PC-9 (cell line): ENCODE results near the gene CHRDL1. TPM values are rescaled to one million over a fixed set of nuclear protein-coding genes. Genes with fewer than 3 reads are reported as not detected.

Experiments used
- BruUV-seq: library from RNA; stranded (reverse); fragments of 400-500 nt; replicated peaks from 2 replicates; lab custom pipeline; 2021; lab: Mats Ljungman, UMichigan
- CTCF ChIA-PET: fragments of 300-600 bp; sonication (Branson Sonifier 250); formaldehyde crosslinking; loops from one replicate; lab custom pipeline; 2022; ENCODE audit warnings: antibody characterized with exemption; lab: Charles Lee
- POLR2A ChIA-PET: fragments of 300-600 bp; sonication (Branson Sonifier 250); formaldehyde crosslinking; loops from one replicate; lab custom pipeline; 2022; ENCODE audit warnings: antibody characterized with exemption; ENCODE audit not compliant: unreplicated experiment; lab: Charles Lee
- DNase-seq, 2 experiments: peaks; one replicate each; pipeline versions ENCODE4 v3.0.0 to v3.0.0-alpha.2; 2015 to 2022; ENCODE audit warnings: mixed read lengths in 1 of 2
- H2AFZ ChIP-seq: fragments of 200-600 bp; sonication (generic); 2 replicates; pipeline ENCODE4 v1.8.1; 2017; ENCODE audit warnings: antibody characterized with exemption
- H3F3A ChIP-seq: fragments of 200-600 bp; sonication (generic); 2 replicates; pipeline ENCODE4 v1.8.1; 2017; ENCODE audit warnings: antibody characterized with exemption, mild to moderate bottlenecking, low read depth; ENCODE audit not compliant: insufficient read depth
- H3K27ac ChIP-seq: fragments of 200-600 bp; sonication (generic); 2 replicates; pipeline ENCODE4 v1.6.1; 2016; ENCODE audit warnings: mixed run types
- H3K27me3 ChIP-seq: fragments of 200-600 bp; sonication (generic); 2 replicates; pipeline ENCODE4 v1.6.1; 2016; ENCODE audit warnings: low read depth, mixed run types; ENCODE audit not compliant: insufficient read depth
- H3K36me3 ChIP-seq: fragments of 200-600 bp; sonication (generic); 2 replicates; pipeline ENCODE4 v1.6.1; 2016; ENCODE audit warnings: low read depth, mixed run types
- H3K4me1 ChIP-seq: fragments of 200-600 bp; sonication (generic); replicated peaks from 2 replicates; pipeline ENCODE4 v1.6.1; 2016; ENCODE audit warnings: mixed run types; ENCODE audit not compliant: insufficient read depth
- H3K4me2 ChIP-seq: fragments of 200-600 bp; sonication (generic); 2 replicates; pipeline ENCODE4 v1.6.1; 2017; ENCODE audit warnings: mixed run types
- H3K4me3 ChIP-seq: fragments of 200-600 bp; sonication (generic); 2 replicates; pipeline ENCODE4 v1.6.1; 2016; ENCODE audit warnings: mixed run types
- H3K79me2 ChIP-seq: fragments of 200-600 bp; sonication (generic); 2 replicates; pipeline ENCODE4 v1.6.1; 2017; ENCODE audit warnings: low read depth, mixed run types
- H3K9me2 ChIP-seq: fragments of 200-600 bp; sonication (generic); 2 replicates; pipeline ENCODE4 v1.8.1; 2017; ENCODE audit warnings: mild to moderate bottlenecking; ENCODE audit not compliant: insufficient read depth
- H3K9me3 ChIP-seq: fragments of 200-600 bp; sonication (generic); 2 replicates; pipeline ENCODE4 v1.8.1; 2016; ENCODE audit warnings: low read depth; ENCODE audit not compliant: insufficient read depth
- H4K20me1 ChIP-seq: fragments of 200-600 bp; sonication (generic); 2 replicates; pipeline ENCODE4 v1.8.1; 2017; ENCODE audit not compliant: insufficient read depth
- EZH2 ChIP-seq: fragments of 200-600 bp; sonication (generic); IDR thresholded peaks from 2 replicates; pipeline ENCODE4 v1.8.0; 2017; ENCODE audit warnings: antibody characterized with exemption, low read depth
- intact Hi-C: fragments of 100-400 bp; cut with micrococcal nuclease; formaldehyde crosslinking; loops from one replicate; pipeline ENCODE4 v1.10.0; 2022; ENCODE audit not compliant: unreplicated experiment
- total RNA-seq: library from RNA; stranded (reverse); gene quantifications from 2 replicates; pipeline ENCODE4 v1.2.3, GENCODE V29; 2021
- TF ChIP-seq, protein P1 (sequence below): fragments of 200-600 bp; sonication (generic); conservative IDR thresholded peaks from 2 replicates; pipeline ENCODE4 v1.6.1; 2017; ENCODE audit warnings: mixed run types, antibody characterized with exemption, mild to moderate bottlenecking, moderate library complexity

The CHRDL1 gene
- total RNA-seq, 1 experiment from 2014 or later: 25.7 TPM

DNA sequence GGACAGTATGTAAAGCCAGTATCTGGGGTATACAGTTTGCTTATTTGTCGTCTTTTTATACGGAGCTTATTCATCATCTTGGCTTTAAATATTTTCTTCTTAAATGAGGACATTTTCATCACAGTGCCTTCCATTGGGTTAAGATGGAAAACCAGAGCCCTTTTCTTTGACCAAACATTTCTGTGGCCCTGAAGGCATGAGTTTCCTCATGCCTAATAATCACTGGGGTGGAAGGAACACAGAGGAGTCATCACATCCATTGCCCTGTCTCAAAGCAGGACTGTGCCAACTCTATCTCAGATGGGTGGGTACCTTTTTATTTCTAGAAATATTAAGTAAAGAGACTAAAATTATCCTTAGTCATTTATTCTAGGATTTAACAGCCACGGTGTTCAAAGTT, 40.0 kb downstream of the CHRDL1 start:
- TF ChIP-seq, protein P1, sequence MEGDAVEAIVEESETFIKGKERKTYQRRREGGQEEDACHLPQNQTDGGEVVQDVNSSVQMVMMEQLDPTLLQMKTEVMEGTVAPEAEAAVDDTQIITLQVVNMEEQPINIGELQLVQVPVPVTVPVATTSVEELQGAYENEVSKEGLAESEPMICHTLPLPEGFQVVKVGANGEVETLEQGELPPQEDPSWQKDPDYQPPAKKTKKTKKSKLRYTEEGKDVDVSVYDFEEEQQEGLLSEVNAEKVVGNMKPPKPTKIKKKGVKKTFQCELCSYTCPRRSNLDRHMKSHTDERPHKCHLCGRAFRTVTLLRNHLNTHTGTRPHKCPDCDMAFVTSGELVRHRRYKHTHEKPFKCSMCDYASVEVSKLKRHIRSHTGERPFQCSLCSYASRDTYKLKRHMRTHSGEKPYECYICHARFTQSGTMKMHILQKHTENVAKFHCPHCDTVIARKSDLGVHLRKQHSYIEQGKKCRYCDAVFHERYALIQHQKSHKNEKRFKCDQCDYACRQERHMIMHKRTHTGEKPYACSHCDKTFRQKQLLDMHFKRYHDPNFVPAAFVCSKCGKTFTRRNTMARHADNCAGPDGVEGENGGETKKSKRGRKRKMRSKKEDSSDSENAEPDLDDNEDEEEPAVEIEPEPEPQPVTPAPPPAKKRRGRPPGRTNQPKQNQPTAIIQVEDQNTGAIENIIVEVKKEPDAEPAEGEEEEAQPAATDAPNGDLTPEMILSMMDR: no peak
- no peak for TF ChIP-seq EZH2
- intact Hi-C loops: loop anchor here (1.0 to 5.0 kb wide), 3 partner anchors 21 to 92 kb away; no protein-coding TSS in a partner anchor
- no peaks in the 10 kb centered on the region for H3K9me2 ChIP-seq
- ChIA-PET CTCF (no interaction called here), POLR2A (no interaction called here)
- H3K36me3 ChIP-seq: no peaks in the 10 kb centered on the region
- peaks cover 10% of the 10 kb centered on the region; the same call in 1 of the 2 replicates for H3K9me3 ChIP-seq
- BruUV-seq: no TSS peak
- H3F3A ChIP-seq: peaks cover 10% of the 10 kb centered on the region
- peak overlapping the region; percentile 74 for H3K4me2 ChIP-seq
- peak overlapping the region; percentile 81 for H3K27ac ChIP-seq
- peak overlapping the region; percentile 66; the same call in 1 of the 2 replicates for H2AFZ ChIP-seq
- H3K27me3 ChIP-seq: no peaks in the 10 kb centered on the region
- H4K20me1 ChIP-seq: no peaks in the 10 kb centered on the region
- DNase-seq: peak; percentile 43 to 87
- H3K4me3 ChIP-seq: peak overlapping the region; percentile 23; the same call in 1 of the 2 replicates
- H3K4me1 ChIP-seq: peaks cover 29% of the 10 kb centered on the region
- H3K79me2 ChIP-seq: no peaks in the 10 kb centered on the region

DNA sequence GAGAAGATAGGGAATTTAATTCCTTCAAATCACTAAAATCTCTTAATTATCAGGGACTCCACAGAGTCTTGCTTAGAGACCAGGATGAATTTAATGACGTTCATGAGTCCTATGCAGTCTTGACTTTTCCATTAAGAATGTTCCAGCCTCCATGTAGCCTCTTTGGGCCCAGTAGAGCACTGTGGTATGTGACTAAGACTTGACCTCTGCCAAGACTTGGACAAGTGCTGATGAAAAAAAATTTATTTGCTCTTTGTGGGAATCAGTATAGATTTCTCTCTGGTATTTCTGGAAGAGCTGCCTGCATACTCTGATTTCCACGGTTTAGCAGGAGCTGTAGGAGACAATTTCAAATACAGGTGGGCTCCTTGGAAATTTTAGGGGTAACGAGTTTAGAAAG, 40.6 kb downstream of the CHRDL1 start:
- Histone ChIP-seq H2AFZ (peak overlapping the region; percentile 66; the same call in 1 of the 2 replicates), H3K4me2 (peak overlapping the region; percentile 74), H4K20me1 (no peaks in the 10 kb centered on the region), H3K9me2 (no peaks in the 10 kb centered on the region), H3K27ac (peak overlapping the region; percentile 81), H3K79me2 (no peaks in the 10 kb centered on the region), H3K4me3 (peak overlapping the region; percentile 23; the same call in 1 of the 2 replicates), H3K4me1 (peaks cover 29% of the 10 kb centered on the region), H3K36me3 (no peaks in the 10 kb centered on the region), H3K27me3 (no peaks in the 10 kb centered on the region), H3F3A (peaks cover 10% of the 10 kb centered on the region), H3K9me3 (peaks cover 10% of the 10 kb centered on the region; the same call in 1 of the 2 replicates)
- DNase-seq: peak; percentile 14 to 87
- POLR2A ChIA-PET: no interaction called here
- intact Hi-C loops: loop anchor here (1.0 to 5.0 kb wide), 3 partner anchors 20 to 92 kb away; no protein-coding TSS in a partner anchor
- CTCF ChIA-PET: no interaction called here
- BruUV-seq: no TSS peak
- no peak for TF ChIP-seq EZH2
- TF ChIP-seq, protein P1: no peak

DNA sequence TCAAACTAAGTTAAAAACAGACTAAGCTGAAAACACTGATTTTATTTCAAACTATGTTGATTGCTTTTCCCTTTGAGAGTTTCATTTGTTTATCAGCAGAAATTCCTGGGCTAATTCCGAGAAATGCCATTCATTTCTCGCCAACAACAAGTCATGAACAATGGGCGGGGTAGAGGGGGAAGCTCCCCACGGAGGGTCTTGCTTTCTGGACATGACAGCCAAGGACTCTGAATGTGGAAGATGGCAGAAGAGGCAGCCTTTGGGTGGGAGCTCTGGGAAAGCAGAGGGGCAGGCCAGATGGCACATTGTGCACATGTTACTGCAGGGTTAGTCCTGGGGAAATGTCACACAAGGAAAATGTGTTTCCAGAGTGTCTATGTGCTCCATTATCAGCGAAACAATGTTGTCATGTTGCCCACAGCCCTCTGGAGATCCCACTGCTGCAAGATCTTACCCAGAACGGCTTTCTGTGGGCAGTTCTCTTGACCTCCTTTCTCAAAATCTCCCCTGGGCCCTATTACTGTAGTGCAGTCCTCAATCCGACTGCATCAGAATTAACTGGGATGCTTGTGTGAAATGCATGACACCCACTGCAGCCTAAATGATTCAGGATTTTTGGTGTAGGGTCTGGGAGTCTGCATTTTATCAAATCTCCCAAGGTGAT, 45.0 kb downstream of the CHRDL1 start:
- Histone ChIP-seq H2AFZ (no peak overlapping the region), H3K27me3 (no peaks in the 10 kb centered on the region), H4K20me1 (no peaks in the 10 kb centered on the region), H3K36me3 (no peaks in the 10 kb centered on the region), H3F3A (peaks cover 10% of the 10 kb centered on the region), H3K4me2 (no peak overlapping the region), H3K9me2 (no peaks in the 10 kb centered on the region), H3K9me3 (no peaks in the 10 kb centered on the region), H3K79me2 (no peaks in the 10 kb centered on the region), H3K4me3 (no peak overlapping the region), H3K27ac (no peak overlapping the region), H3K4me1 (peaks cover 20% of the 10 kb centered on the region)
- TF ChIP-seq EZH2: no peak
- TF ChIP-seq, protein P1: no peak
- intact Hi-C loops: no loop called here
- POLR2A ChIA-PET: no interaction called here
- CTCF ChIA-PET: no interaction called here
- DNase-seq: no peak
- BruUV-seq: no TSS peak
